ENCODE data around the gene PPEF1.

PPEF1 gene

GRCh38 chrX:18707426-18708049, at the start of gene PPEF1:
Gene PPEF1 (plus strand): TSS chrX:18707645. CDS start chrX:18707781, 136 bp downstream.
- DNase-seq = no peak

- DNase-seq = no peak
Measured at GRCh38 chrX:18661273-18661672, 46.2 kb upstream of the PPEF1 start.

GRCh38 chrX:18664947-18665346, 42.5 kb upstream of the PPEF1 start:
- DNase-seq = no peak

- no peak for DNase-seq
Measured at GRCh38 chrX:18666614-18667013, 40.8 kb upstream of the PPEF1 start.

- no peak for DNase-seq
Measured at GRCh38 chrX:18668071-18668835, 39.2 kb upstream of the PPEF1 start.

GRCh38 chrX:18672008-18672407, 35.4 kb upstream of the PPEF1 start, which contains the start of gene RS1:
Gene RS1 (minus strand): TSS chrX:18672108. CDS start chrX:18672068, 40 bp downstream.
- DNase-seq = no peak

- DNase-seq = no peak
Measured at GRCh38 chrX:18674417-18674787, 33.0 kb upstream of the PPEF1 start.

- peak; percentile 81 for DNase-seq
Measured at GRCh38 chrX:18674788-18675735, 32.4 kb upstream of the PPEF1 start.

- DNase-seq = no peak
Measured at GRCh38 chrX:18676050-18676449, 31.4 kb upstream of the PPEF1 start.

- DNase-seq = peak; percentile 61
Measured at GRCh38 chrX:18676470-18676869, 31.0 kb upstream of the PPEF1 start.

- DNase-seq = no peak
Measured at GRCh38 chrX:18677161-18677869, 30.1 kb upstream of the PPEF1 start.

GRCh38 chrX:18681996-18682395, 25.4 kb upstream of the PPEF1 start:
- DNase-seq = no peak

- DNase-seq = no peak
Measured at GRCh38 chrX:18682979-18683387, 24.5 kb upstream of the PPEF1 start.

GRCh38 chrX:18687856-18688495, 19.5 kb upstream of the PPEF1 start:
- DNase-seq = peak; percentile 5

- no peak for DNase-seq
Measured at GRCh38 chrX:18691431-18691830, 16.0 kb upstream of the PPEF1 start.

GRCh38 chrX:18692541-18692940, 14.9 kb upstream of the PPEF1 start:
- no peak for DNase-seq

GRCh38 chrX:18696653-18697052, 10.8 kb upstream of the PPEF1 start:
- DNase-seq = no peak

GRCh38 chrX:18698737-18699650, 8.5 kb upstream of the PPEF1 start:
- no peak for DNase-seq

- DNase-seq = no peak
Measured at GRCh38 chrX:18701621-18702361, 5.7 kb upstream of the PPEF1 start.

Data from islet precursor cell (in vitro differentiated cells).